Suprapubic skin (tissue), 3 donors: ENCODE data around the gene PLS1.

Source experiments
- CTCF ChIP-seq, 2 donors: fragments of 200-600 bp in 1 of 2; fragments of 450-650 bp in 1 of 2; sonication (generic) in 1 of 2; IDR thresholded peaks; one replicate each; pipeline ENCODE4 v1.5.1; 2016 to 2019; ENCODE audit warnings: antibody characterized with exemption in 2 of 2, mild to moderate bottlenecking in 1 of 2, moderate library complexity in 1 of 2
- EP300 ChIP-seq: sonication (generic); formaldehyde crosslinking; IDR thresholded peaks from one replicate; pipeline ENCODE4 v1.6.1; 2017; ENCODE audit warnings: antibody characterized with exemption

- no peak for TF ChIP-seq CTCF (IDR thresholded peaks at IDR 0.05)
- no peak for TF ChIP-seq EP300
These were observed 15.0 kb downstream of the PLS1 start for GRCh38 chr3:142611206-142611605.
